Karpas-422 (cell line): ENCODE measurements around the gene SLC46A2. TPM values are rescaled to one million over a fixed set of nuclear protein-coding genes. Genes with fewer than 3 reads are reported as not detected.

Experiments used
- total RNA-seq: library from RNA; depleted of rRNA; stranded (reverse); fragments of >200 nt; shearing (Covaris generic); gene quantifications from 2 replicates; pipeline ENCODE4 v1.2.3, GENCODE V29; 2014; ENCODE audit warnings: low replicate concordance; rRNA removed

Gene SLC46A2
- total RNA-seq, 1 experiment from 2014 or later = not detected

Other genes starting within 250 kb of the SLC46A2 start
- 37.0 and 51.0 TPM in 2 replicates for gene INIP, start 172.8 kb downstream of the SLC46A2 start, total RNA-seq
- 41.1 and 43.8 TPM in 2 replicates for gene SNX30, start 140.1 kb downstream of the SLC46A2 start, total RNA-seq
- not detected in 2 replicates for gene ZNF883, start 121.3 kb upstream of the SLC46A2 start, total RNA-seq
- not detected in 2 replicates for gene ZFP37, start 165.8 kb upstream of the SLC46A2 start, total RNA-seq